Stimulated activated CD8-positive, alpha-beta memory T cell treated with anti-CD3 and anti-CD28 coated beads, Interleukin-4, amount 100 ng/mL, for 1 hour (primary cell): ENCODE data around the gene CHST14.
"Not testable (repeated sequence)": the region's sequence is repeated elsewhere in the genome, so short reads cannot be mapped to it uniquely, and the experiment has no call there.

Experiments used
- DNase-seq, 2 donors: peaks; one replicate each; pipeline ENCODE4 v3.0.0-alpha.2; 2020; ENCODE audit warnings: low read depth in 2 of 2, low spot score in 1 of 2

The CHST14 gene

DNA sequence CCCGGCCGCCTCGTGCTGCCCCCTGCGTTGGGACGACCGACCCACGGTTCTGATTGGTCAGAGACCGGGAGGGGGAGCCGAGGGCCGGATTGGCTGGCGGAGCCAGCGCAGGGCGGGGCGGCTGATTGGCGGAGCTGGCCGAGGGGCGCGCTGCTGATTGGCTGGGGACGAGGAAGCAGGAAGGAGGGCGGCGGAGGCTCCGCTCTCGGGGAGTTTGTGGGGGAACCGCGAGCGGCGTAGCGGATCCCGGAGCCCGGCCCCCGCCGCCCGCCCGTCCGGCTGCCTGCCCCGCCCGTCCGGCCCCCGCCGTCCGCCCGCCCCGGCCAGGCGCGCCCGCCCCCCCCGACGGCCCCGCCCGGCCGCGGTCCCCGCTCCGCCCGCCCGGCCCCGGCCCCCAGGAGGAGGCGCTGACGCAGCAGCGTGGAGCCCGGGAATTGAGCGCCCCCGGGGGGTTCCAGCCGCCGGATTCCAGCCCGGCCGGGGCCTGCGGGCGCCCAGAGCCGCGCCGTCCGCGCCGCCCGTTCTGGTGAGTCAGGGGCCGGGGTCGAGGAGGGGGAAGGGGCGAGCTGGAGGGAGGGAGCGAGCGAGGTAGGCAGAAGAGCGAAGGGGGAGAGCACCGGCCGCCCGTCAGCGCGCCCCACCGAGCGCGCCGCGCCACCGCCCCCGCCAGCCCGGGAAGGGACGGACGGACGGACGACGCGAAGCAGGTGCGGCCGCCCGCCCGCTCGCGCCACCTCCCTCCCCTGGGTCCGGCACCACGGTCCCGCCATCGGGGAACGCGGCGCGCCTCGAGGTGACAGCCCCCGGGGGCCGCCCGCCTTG is 29.8 kb upstream of the CHST14 start, which contains the start of gene BAHD1:
Gene BAHD1 (plus strand): TSS at position 211 of the 822 bp plus-strand sequence. CDS start 17,512 bp downstream, outside the sequence.
- DNase-seq, result peak; percentile 88 to 91

DNA sequence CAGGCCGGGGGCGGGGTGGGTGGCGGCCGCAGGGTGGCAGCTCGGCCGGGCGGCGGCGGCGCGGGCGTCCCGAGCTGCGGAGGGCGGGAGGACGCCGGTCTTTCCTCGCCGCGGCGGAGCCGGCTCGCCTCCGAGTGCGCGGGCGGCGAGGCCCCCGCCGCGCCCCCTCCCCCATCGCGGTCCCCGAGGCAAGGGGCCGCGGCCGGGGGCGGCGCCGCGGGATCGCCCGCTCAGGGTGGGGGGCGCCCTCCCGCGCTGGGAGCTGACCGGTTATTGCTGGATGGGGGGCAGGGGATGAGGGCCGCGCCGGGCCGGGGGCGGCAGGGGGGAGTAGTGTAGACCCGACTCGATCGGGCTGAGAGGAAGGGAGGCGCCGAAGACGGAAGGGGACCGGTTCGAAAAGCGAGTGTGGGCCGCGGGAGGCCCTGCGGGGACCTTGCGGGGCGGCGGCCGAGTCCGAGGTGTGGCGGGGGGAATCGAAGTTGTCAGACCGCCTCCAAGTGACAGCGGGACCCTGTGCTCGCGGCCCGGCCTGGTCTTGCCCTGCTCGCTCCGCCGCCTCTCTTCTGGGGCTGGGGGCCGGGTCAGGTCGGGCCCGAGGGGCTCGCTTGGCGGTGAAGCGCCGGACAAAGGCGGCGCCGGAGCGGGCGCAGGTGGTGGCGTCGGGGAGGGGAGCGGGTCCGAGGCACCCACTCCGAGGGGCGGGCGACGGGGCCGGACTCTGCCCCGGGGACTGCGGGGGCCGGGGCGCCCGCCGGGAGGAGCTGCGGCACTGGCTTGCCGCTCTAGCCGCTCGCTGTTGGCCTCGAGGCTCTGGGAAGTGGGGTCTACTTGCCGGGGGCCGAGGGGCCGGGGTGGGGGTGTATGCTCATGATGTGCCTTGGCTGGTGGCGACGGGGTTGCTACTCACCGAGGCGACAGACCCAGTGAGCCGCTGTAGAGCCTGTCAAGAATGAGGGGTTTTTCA is 28.9 kb upstream of the CHST14 start:
- no peak for DNase-seq

DNA sequence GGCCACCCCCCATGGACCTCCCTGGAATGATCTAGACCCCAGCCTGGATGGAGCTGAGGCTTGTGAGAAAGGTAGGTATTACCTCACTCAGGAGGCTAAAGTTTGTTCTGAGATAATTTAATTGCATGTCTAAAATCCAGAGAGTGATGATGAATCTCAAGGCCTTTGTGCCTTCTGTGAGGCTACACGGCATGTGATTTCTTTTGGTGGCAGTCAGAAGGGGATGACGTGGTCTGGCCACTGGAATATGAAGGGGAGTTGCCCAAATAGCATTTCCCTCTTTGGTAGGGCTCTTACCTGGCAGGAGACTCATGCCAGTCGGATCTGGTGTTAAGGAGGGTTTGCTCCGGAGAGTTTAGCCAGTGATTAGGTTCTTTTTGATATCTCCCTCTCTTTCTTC is 27.5 kb upstream of the CHST14 start:
- DNase-seq, result no peak

DNA sequence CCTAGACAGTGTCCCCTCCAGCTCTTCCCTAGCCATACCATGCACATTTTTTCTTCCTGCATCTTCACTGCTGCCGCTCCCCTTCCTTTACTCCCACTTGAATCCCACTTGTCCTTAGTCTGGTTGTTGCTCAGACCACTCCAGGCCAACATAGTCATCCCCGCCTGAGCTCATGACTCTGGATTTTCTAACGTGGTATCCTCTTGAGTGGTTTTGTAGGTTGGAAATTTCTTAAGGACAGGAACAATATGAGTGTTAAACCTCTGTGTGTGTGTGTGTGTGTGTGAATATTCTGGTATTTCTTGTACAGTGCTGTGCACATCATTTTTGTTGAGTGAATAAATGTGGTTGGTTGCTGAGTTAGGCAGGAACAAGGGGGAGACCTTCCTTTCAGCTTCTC is 26.9 kb upstream of the CHST14 start:
- no peak for DNase-seq

DNA sequence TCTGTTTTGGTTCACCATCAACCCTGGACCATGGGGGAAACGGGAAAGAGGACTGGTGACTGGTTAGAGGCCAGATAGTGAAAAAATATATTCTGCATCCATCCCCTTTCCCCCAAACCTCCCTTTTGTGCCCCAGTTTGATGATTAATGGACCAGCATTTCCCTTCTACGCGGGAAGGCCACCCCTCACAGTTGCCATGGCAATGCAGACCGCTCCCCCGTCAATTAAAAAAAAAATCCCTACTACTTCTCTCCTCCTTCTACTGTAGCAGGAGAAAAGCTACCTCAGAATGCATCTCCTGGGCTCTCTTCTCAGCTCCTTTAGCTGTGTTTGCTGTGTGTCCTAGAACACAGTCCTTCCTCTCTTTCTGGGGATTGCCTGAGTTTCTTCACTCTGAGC is 26.0 kb upstream of the CHST14 start:
- DNase-seq, result no peak

DNA sequence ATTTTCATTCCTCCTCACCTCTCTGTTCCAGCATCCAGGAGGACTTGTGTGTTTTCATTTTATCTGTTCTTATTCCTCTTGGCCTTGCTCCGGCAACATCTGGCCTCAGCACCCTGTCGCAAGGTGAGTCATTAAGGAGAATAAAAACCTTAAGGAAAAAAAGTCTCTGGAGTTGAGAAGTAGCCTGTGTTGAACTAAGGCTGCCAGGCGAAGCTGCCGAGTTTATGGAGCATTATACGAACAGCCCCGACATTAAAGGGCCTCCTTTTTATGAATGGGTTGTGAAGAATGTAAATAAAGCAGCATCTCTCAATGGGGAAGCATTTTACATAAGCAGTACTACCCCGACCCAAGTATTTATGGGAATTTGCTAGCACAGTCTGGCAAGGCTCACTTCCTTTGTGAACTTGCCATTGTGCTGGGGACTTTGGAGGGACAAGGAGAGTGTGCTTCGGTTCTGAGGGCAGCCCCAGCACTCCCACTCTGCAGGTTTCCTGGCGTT is 25.3 kb upstream of the CHST14 start:
- no peak for DNase-seq

DNA sequence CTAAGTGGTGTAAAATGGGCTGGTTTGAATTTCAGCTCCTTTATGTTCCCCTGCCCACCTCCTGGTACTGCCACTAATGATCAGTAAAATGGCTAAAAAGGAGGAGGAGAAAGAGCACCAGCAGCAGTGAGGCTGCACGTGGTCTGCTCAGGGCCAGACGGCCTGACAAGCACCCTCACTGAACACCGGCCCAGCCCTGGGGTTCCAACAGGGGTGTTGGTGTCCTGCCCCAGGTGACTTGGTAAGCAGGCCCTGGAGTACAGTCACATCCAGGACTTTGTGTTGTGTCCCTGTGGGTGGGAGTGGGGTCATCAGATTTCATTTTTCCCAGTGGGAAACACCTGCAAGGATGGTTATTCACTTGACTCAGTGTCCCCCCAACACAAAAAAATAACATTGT is 24.6 kb upstream of the CHST14 start:
- DNase-seq, result no peak

DNA sequence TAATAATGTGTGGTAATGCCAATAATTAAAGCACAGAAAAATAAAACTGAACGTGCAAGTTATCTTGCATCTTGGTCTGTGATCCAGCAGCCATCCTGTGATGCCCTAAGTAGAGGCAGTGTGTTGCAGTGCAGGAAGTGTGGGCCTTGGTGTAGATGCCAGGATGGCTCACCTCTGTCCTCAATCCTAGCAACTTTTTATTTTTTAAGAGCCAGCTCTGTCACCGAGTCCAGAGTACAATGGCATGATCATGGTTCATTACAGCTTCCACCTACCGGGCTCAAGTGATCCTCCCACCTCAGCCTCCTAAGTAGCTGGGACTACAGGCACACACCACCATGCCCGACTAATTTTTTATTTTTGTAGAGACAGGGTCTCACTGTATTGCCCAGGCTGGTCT is 22.4 kb upstream of the CHST14 start:
- DNase-seq, result no peak

DNA sequence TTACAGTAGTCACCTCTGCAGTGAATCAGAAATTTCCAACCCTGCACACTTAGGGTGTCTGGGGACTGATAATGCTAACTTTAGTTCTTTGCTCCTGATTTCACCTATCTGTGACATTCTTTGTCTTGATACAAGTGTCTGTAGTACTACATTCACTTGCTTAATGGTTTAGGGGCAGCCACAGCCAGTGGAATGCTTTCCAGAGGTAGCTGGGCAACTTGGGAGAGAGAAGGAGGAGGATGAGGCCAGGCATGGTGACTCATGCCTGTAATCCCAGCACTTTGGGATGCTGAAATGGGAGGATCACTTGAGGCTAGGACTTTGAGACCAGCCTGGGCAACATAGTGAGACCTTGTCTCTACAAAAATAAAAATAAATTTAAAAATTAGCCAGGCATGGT is 21.5 kb upstream of the CHST14 start:
- no peak for DNase-seq

DNA sequence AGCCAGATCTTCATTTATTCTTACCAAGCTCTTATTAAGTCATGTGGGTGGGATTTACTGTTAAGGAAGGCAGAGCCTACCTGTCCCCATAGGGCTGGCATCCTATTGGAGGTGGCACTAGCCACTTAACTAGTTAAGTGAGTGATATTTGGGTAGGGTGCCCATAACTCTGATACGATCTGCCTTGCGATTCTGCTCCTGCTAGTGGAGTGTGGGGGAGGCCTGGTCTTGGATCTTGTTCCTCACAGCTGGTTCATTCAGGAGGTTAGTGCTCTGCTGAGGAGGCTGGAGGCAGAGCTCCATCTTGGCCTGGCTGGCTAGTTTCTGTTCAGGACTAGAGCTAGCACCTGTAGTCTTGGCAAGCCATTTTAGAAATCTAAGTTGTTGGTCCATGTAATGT is 20.7 kb upstream of the CHST14 start:
- DNase-seq, result no peak

DNA sequence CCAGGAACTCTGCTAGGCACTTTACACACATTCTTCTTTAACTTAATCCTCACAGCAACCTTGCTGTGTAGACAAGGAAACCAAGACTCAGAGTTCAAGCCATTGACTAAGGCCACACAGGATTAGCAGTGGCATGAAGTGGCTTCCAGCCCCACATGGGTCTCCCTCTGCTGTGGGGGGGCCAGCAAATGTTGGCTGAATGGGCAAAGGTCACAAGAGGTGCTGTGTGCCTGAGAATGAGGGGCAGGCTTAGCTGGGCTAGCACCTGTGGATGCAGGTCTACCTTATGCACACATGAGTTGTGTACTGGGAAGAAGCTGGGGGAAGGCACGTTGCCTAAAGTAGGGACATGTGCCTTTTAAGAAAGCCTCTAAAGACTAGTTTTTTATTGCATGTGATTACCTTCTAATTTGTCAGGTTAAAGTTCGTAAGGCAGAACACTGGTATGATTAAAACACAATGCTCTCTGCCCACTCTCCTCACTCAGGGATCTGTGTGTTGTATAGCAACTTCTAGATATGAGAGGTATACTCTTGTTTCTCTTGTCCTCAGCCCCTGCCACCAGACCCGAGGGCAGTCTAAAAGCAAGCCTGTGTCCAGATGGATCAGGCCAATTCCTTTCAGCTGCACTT is 19.1 kb upstream of the CHST14 start:
- DNase-seq, result no peak

DNA sequence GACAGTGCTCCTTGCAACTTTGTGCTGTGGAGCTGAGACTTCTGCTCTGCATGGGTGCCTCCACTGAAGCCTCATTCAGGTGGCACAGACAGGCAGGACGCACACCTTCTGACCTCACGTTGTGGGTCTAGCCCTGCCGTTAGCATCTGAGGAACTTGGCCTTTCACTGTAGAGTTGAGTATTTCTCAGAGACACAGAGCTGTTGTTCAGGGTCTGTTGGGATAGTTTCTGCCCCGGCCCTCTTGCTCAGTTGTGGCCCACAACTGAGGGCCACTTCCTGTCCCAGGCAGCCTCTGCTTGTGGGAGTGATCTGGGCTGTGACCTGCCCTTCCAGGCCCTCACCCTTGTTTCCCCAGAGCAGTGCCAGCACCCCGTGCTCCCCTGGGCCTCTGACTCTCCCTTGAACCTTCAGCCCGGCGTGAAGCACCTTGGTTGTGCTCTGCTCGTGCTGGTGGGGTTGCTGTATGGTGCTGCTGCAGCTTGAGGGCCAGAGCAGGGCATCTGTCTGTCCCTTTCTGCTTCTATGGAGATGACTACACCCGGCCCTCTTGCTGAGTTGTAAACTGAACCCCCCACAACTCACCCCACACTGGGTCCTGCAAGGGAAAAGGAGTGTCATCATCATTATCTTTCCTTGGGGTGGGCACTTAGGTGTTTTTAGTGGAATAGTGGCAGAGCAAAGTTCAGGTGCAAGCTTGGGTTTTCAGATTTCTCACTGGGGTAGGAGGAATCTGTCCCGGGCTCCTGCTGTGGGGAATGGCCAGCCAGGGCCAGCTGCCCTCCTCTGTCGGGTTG is 18.3 kb upstream of the CHST14 start:
- DNase-seq, result no peak

DNA sequence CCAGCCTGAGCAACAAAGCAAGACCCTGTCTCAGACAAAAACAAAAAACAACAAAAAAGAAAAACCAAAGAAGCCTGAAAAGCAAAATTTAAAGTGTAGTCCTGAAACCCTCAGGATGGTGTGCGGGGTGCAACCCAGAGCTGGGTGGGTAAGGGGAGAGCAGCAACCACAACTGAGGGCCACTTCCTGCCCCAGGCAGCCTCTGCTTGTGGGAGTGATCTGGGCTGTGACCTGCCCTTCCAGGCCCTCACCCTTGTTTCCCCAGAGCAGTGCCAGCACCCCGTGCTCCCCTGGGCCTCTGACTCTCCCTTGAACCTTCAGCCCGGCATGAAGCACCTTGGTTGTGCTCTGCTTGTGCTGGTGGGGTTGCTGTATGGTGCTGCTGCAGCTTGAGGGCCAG is 16.8 kb upstream of the CHST14 start:
- DNase-seq, result not testable (repeated sequence)

DNA sequence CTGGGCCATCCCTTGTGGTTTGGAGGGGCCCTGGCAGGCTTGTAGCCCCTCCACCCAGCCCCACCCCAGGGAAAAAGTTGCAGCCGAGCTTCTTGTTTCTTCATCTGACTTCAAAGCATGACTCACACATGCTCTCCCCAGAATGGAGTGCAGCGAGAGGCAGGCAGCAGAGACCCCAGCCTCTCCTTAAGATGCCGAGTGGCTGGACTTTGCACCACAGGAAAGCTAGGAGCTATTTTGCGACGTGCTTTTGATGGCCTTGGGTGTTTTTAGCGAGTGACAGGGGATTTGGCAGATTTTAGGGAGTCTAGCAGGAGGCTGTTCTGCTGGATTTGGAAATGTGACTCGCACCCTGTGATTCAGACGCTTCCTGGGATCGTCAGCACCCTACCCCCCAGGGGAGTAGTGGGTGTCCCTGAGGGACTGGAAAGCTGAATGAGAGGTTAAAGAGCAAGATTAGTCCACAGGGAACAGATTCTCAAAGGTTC is 15.8 kb upstream of the CHST14 start:
- DNase-seq, result no peak

DNA sequence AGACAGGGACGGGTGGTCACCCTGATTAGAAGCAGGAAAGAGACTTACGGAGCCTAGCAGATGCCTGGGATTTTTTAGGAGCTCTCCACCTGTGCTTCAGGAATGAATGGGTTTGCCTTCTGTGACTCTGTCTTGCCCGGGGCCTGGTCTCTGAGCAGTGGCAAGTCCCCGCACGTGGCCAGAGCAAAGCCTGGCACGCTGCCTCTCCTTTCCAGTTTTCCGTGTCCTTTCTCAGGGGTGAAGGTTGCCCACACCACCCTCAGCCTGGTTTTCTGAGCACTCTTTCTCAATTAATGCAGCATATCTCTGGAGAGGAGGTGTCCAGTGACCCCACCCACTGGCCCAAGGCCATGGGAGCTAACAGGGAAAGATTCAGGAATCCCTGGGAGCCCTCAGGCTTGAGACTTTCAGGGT is 14.5 kb upstream of the CHST14 start:
- DNase-seq, result no peak

DNA sequence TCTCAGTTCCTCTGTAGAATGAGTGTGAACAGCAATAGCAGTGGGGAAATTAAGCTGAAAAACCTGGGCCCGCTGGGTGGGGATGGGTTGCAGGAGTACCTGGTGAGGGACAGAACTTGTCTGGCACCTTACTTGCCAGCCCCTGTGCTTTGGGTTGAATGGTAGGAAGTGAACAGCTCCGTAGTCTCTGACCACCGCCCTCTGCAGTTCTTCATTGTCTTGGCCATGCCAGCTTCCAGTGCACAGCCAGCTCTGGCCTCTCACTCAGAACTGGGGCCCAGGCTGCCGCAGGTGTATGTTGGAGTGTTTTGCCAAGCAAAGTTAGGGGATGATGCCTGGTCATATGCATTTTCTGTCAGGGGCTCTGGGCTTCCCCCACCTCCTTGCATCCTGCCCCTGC is 14.0 kb upstream of the CHST14 start:
- no peak for DNase-seq

DNA sequence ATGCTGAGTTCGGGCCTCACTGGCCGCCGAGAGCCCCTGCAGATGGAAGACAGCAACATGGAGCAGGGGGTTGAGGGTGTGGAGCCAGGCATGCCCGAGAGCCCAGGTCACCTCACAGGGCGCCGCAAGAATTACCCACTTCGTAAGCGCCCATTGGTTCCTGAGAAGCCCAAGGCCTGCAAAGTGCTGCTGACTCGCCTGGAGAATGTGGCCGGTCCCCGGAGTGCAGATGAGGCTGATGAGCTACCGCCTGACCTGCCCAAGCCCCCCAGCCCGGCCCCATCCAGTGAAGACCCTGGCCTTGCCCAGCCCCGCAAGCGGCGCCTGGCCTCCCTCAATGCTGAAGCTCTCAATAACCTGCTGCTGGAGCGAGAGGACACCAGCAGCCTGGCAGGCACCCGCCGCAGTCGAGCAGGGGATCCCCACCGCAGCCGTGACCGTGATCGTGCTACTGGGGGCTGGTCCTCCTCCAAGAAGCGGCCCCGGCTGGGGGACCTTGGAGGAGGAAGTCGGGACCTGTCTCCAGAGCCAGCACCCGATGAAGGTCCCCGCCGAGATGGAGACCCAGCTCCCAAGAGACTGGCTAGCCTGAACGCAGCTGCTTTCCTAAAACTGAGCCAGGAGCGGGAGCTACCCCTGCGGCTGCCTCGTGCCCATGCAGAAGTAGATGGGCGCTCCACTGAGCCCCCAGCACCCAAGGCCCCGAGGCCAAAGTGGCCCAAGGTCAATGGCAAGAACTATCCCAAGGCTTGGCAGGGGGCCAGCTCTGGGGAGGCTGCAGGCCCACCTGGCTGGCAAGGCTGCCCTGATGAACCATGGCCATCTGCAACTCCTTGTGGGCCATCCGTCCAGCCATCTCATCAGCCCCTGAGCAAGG is 12.1 kb upstream of the CHST14 start:
- DNase-seq, result no peak

DNA sequence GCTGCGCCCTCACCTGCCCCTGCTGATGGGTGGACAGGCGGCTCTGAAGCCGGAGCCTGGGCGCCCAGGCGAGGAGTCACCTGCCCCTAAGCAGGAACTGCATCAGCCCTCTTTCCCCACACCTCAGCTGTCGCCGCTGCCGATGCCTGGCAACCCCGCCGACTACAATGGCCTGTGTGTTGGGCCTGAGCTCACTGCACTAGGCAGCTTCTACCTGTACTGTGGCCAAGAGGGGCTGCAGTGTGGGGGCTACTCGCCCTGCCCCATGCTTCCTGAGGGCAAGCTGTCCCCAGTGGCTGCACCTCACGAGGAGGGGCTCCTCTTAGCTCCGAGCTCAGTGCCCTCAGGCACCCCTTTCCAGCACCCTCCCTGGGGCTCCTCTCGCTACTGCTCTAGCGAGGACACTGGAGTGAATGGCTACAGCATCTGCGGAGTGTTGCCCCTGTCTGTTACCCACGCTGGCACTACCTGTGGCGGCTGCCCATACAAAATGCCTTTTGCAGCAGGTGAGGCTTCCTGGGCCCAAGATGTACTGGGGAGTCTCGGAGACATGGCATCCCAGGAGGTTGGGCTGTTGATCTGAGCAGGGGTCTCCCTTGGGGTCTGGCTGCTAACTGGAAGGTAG is 11.3 kb upstream of the CHST14 start:
- DNase-seq, result no peak

DNA sequence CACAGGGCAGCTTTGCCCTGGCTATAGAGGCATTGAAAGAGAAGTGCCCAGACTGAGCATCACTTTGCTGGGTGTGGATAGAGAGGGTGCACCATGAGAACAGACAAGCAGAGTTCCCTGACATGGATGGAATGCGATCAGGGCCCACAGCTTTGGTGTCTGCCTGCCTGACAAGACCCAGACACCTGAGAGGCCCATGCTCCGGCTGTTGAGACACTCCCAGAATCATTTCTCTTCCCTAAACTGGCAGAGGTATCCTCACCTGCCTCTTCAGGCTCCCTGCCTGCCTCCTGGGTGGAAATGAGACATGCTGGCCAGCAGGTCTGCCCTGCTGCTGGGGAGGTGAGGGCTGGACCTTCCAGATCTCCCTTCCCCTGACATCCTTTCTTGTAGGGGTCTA is 10.4 kb upstream of the CHST14 start:
- no peak for DNase-seq
